HG03135 (cell line): Measurements from ENCODE around the gene PSD.

Experiments
- ATAC-seq: cut with Tn5 transposase; IDR thresholded peaks from one replicate; pipeline ENCODE4 v1.9.1; 2021; ENCODE audit warnings: mild to moderate bottlenecking, moderate library complexity; ENCODE audit not compliant: unreplicated experiment

PSD gene

GRCh38 chr10:102406815-102407214, 11.8 kb downstream of the PSD start:
- no peak for ATAC-seq

DNA sequence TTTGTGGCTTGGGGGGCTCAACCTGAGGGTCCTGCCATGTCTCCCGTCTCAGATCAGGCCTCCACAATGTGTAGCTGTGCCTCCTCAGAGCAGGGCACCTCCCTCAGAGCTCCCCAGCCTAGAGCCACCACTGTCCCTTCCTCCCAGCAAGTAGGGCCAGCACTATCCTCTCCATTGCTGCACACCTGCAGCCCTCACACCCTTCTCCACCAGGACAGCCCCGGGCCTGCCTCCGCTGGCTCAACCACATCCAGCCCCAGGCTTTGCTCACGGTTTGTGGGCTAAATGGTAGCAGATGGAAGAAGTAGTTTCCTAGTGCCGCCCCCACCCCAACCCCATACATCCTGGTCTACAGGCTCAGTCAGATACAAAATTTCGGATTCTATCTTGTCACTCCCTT, 13.0 kb downstream of the PSD start:
- ATAC-seq: no peak

DNA sequence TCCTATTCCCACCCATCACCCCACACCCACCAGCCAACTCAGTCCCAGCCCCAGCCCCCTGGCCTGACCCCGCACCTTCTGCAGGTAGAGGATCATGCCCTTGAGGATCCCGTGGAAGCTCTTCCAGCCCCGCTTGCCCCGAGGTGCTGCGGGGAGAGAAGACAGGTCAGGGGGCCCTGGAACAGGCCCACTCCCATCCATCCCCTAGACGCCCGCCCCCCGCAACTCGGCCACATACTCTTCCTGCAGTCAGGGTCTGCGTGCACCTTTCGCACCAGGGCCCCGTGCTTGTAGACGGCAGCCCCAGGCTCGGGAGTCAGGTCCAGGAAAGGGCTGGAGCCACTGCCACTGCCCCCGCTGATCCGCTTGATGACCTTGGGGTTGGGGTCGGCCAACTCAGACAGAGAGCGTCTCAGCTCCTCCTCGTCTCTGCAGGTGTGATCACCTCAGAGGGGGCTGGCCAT, 13.4 kb downstream of the PSD start:
- ATAC-seq: no peak

GRCh38 chr10:102404361-102405107, 14.1 kb downstream of the PSD start:
- no peak for ATAC-seq

GRCh38 chr10:102403115-102403514, 15.5 kb downstream of the PSD start:
- ATAC-seq: no peak

GRCh38 chr10:102402512-102402896, 16.1 kb downstream of the PSD start:
- ATAC-seq: no peak

GRCh38 chr10:102401735-102402511, 16.7 kb downstream of the PSD start:
- no peak for ATAC-seq

- no peak for ATAC-seq
These were observed 17.3 kb downstream of the PSD start for GRCh38 chr10:102401342-102401654.

DNA sequence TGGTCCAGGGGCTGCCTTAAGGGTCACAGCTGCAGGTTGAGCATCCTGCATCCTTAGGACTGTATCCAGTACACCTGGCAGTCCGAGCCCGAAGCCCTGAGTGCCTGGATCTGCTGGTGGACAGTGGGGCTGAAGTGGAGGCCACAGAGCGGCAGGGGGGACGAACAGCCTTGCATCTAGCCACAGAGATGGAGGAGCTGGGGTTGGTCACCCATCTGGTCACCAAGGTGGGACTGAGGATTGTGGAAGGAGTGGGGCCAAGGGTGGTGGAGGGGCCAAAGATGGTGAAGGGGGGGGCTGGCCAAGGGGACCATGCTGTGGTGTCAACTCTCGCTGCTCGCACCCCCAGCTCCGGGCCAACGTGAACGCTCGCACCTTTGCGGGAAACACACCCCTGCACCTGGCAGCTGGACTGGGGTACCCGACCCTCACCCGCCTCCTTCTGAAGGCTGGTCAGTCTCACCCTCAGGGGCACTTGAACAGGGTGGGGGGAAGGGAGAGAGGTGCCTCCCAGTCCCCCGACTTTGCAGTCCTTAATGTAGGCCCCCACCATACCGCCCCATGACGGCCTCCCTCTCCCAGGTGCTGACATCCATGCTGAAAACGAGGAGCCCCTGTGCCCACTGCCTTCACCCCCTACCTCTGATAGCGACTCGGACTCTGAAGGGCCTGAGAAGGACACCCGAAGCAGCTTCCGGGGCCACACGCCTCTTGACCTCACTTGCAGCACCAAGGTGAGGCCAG, 17.8 kb downstream of the PSD start:
- ATAC-seq: no peak

DNA sequence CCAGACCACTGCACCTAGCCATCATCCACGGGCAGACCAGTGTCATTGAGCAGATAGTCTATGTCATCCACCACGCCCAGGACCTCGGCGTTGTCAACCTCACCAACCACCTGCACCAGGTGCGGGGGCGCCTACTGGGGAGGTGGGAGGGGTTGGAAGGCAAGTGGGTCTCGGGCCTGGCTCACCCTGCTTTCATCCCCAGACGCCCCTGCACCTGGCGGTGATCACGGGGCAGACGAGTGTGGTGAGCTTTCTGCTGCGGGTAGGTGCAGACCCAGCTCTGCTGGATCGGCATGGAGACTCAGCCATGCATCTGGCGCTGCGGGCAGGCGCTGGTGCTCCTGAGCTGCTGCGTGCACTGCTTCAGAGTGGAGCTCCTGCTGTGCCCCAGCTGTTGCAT, 18.5 kb downstream of the PSD start:
- no peak for ATAC-seq

DNA sequence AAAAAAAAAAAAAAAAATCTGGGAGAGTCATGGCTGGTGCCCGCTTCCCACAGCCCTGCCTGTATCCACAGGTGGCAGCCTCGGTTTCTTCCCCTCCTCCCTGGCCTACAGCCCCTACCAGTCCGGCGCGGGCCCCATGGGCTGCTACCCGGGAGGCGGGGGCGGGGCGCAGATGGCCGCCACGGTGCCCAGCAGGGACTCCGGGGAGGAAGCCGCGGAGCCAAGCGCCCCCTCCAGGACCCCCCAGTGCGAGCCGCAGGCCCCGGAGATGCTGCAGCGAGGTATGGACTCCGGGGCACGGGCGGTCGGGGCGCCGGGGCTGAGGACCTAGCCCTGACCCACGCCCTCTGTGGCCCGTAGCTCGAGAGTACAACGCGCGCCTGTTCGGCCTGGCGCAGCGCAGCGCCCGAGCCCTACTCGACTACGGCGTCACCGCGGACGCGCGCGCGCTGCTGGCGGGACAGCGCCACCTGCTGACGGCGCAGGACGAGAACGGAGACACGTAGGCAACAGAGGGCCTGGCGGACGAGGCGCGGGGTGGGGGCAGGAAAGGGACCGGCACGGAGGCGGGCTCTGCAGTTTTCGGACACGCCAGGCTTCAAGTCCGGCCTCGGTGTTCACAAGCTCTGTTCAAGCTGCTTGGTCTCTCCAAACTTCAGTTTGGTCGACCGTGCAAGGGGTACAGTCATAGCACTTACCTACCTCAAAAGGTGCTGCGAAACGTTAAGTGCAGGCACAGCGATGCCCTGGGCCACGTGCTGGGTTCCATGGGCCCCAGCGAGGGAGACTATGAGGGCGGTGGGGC, 19.2 kb downstream of the PSD start:
- peak; percentile 37 for ATAC-seq

- ATAC-seq: no peak
These were observed 20.2 kb downstream of the PSD start for GRCh38 chr10:102398172-102399020.

GRCh38 chr10:102397222-102398171, 21.1 kb downstream of the PSD start:
- ATAC-seq: no peak

- no peak for ATAC-seq
These were observed 21.8 kb downstream of the PSD start for GRCh38 chr10:102396730-102397151.

DNA sequence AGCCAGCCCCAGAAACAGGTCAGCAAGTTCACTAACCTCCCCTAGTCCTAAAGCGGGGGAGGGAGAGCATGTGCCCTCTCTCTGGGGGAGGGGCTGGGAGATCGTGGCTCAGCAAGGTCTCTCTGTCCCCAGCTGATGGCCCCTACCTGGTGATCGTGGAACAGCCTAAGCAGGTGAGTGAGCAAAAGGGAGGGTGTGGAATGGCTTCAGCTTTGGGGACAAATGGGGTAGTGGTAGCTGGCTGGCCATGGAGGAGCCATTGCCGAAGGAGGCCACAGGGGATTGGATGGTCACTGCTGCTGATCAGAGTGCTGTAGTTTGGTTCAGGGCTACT, 22.3 kb downstream of the PSD start:
- no peak for ATAC-seq

DNA sequence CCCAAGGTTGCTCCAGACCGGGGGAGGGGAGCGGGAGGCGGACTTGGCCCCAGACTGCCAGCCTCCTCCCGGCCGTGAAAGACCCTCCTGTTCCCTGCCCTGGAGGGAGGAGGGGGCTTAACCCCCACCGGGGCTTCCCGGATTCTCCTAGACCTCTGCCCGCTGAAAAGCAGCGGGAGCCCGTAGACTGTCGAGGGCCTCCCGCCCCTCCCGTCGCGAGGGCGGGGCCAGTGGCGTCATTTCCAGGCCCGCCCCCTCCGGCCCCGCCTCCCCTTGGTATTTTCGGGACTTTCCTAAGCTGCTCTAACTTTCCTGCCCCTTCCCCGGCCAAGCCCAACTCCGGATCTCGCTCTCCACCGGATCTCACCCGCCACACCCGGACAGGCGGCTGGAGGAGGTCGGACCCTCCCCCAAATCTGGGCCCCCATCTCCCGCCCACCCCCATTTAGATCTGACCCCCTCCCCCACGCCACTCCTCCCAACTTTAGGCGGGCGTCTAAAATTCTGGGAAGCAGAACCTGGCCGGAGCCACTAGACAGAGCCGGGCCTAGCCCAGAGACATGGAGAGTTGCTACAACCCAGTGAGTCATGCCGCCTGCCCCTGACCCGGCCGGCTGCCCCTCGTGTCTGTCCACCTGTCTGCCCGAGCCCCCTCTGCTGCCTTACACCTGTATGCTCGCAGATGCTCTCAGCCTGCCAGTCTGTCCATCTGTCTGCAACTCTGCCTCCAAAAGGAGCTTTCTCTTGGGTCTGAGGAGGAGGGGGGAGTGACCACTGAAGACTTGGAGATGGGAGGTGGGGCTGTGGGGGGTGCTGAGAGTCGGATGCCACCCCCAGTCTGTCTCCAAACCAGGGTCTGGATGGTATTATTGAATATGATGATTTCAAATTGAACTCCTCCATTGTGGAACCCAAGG, 22.9 kb downstream of the PSD start, which contains the start of gene NFKB2:
Gene NFKB2 (plus strand): TSS at position 306 of the 917 bp plus-strand sequence. CDS start 255 bp downstream, at position 561.
- peak; percentile 33 for ATAC-seq

DNA sequence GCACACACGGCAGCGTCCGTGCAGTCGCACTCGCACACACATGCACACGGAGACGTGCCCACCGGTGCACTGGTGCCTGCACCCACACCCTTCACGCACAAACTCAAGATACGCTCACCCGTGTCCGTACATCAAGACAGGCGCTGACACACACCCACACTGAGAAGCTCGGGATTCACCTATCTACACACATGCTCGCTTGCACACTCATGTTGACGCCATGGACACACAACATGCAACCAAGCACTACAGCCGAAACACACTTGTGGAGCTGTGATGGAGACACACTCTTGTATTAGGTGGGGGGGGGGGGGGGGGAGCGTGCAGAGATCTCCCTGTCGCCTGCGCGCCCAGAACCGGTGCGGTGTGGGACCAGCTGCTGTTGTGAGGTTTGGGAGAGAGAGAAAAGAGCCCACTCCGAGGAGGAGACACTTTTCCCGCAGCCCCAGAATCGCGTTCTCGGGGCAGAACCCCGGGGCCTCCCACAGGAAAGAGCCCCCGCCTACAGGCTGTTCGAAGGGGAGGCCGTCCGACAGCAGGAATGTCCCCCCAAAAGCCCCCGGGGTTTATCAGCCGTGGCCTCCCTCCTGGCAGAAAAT, 23.7 kb downstream of the PSD start:
- peak; percentile 2 for ATAC-seq
